ENCODE results near the gene PCNT.

The PCNT gene

DNA sequence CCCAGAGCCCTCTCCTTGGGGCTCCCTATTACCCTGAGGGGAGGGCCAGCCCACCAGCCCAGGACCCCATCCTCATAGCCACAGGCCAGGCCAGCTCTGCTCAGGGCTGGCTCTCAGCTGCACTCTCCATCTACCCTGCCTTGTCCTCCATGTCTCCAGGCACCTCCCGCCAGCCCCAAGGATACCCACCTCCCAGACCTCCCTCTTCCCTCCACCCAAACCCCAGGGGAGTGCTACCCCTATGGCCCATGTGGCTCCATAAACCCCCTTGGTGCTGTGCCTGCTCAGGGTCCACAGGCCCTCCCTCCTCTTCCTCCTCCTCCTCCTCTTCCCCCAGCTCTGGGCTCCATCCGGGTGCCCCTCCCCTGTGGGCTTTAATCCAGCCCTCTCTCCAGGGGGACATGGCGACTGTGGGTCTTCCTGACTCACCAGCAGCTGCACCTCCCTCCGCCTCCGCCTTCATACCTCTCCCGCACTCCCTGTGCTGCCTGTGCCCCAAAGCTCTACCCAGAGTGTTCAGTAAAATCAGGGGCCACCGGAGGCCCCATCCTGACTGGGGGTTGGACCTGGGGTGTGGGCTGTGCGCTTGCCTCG, 28.7 kb upstream of the PCNT start:
- no peak for DNase-seq (ENCODE audit: low spot score)

DNA sequence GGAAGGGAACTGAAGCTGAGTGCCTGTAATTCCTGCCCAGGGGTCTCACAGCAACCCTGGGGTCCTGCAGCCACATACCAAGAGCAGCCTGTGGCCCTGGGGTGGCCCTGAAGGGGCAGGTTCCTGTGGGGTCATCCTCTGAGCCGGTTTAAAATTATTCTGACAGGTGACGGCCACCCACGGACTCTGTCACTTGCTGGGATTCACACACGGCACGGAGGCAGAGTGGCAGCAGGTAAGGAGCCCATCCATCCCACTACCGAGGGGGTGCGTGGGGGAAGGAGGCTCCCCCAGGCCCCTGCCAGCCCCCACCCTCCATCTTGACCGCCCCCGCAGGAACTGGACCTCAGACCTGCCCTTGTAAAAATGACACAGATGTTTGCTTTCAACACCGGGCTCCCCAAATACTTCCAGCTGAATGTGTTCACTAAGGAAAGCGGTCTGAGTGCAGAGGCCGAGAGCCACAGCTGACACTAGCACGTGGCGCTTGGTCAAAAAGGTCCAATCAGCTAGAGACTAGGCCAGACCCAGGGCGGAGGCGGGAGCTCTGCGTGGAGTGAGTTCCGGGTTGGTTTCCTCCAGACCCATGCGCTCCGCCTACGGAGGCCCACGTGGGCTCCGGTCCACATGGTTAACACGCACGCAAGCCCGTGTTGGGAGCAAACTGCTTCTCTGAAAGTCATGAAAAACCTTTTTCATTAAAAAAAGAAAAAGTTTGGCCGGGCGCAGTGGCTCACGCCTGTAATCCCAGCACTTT, 27.8 kb upstream of the PCNT start:
- H3K4me2 ChIP-seq (ENCODE audit: insufficient read depth, low read length, poor library complexity, severe bottlenecking) = no peak overlapping the region
- no peak overlapping the region for H3K4me3 ChIP-seq (ENCODE audit: low read length in 2 of 2)
- H2AFZ ChIP-seq (ENCODE audit: low read length) = no peak overlapping the region
- H4K91ac ChIP-seq (ENCODE audit: low read depth, low read length, poor library complexity) = no peak overlapping the region
- H3K14ac ChIP-seq (ENCODE audit: low read length) = no peak overlapping the region
- H3K9me3 ChIP-seq (replicated peaks in 1 of 2; ENCODE audit: control insufficient read depth in 2 of 2, insufficient read depth in 1 of 2, low read depth in 1 of 2, low read length in 2 of 2) = peaks cover 8 to 15% of the 10 kb centered on the region in 2 donors
- H3K18ac ChIP-seq (ENCODE audit: low read length) = peak overlapping the region; percentile 52
- no peak overlapping the region for H2BK12ac ChIP-seq (ENCODE audit: low read length)
- WGBS, 2 donors (ENCODE audit: extremely low coverage in 2 of 2, insufficient read length in 2 of 2, insufficient replicate concordance in 1 of 2) = no CpG with 5 or more reads among the region's 29 CpGs
- H3K36me3 ChIP-seq (replicated peaks in 1 of 2; ENCODE audit: control insufficient read depth in 2 of 2, insufficient read depth in 2 of 2, low read length in 2 of 2) = peaks cover 21 to 36% of the 10 kb centered on the region in 2 donors
- no peak overlapping the region for H2BK5ac ChIP-seq (ENCODE audit: low read length)
- no peak overlapping the region for H3K23ac ChIP-seq (ENCODE audit: low read depth, low read length, poor library complexity)
- no peak overlapping the region for H3K27ac ChIP-seq (replicated peaks; ENCODE audit: low read length)
- no peak overlapping the region for H2BK120ac ChIP-seq (ENCODE audit: low read depth, low read length)
- H3K9ac ChIP-seq (ENCODE audit: low read depth, low read length, poor library complexity) = no peak overlapping the region
- H3K79me1 ChIP-seq (ENCODE audit: low read depth, low read length) = peaks cover 2% of the 10 kb centered on the region
- no peak overlapping the region for H2BK15ac ChIP-seq (ENCODE audit: low read length)
- H3K4ac ChIP-seq (ENCODE audit: low read length) = no peak overlapping the region
- no peak overlapping the region for H4K8ac ChIP-seq (ENCODE audit: low read depth, low read length)
- H3K27me3 ChIP-seq (ENCODE audit: control insufficient read depth in 3 of 3, insufficient read depth in 3 of 3, low read depth in 1 of 3, low read length in 3 of 3) = no peaks in the 10 kb centered on the region
- DNase-seq (ENCODE audit: low spot score) = no peak
- peaks cover 2 to 6% of the 10 kb centered on the region in 2 donors for H3K4me1 ChIP-seq (ENCODE audit: control insufficient read depth in 2 of 2, insufficient read depth in 1 of 2, low read depth in 1 of 2, low read length in 2 of 2)
- H2AK5ac ChIP-seq (ENCODE audit: low read depth, low read length) = peak overlapping the region; percentile 28

More for the DNA sequence above, 28.7 kb upstream of the PCNT start:
- H2AK5ac ChIP-seq (ENCODE audit: low read depth, low read length) = no peak overlapping the region
- H3K79me1 ChIP-seq (ENCODE audit: low read depth, low read length) = peaks cover 2% of the 10 kb centered on the region
- H3K27me3 ChIP-seq (ENCODE audit: control insufficient read depth in 3 of 3, insufficient read depth in 3 of 3, low read depth in 1 of 3, low read length in 3 of 3) = no peaks in the 10 kb centered on the region
- no peak overlapping the region for H2BK120ac ChIP-seq (ENCODE audit: low read depth, low read length)
- H2BK15ac ChIP-seq (ENCODE audit: low read length) = no peak overlapping the region
- WGBS, 2 donors (ENCODE audit: extremely low coverage in 2 of 2, insufficient read length in 2 of 2, insufficient replicate concordance in 1 of 2) = no CpG with 5 or more reads among the region's 9 CpGs
- no peak overlapping the region for H2BK5ac ChIP-seq (ENCODE audit: low read length)
- no peak overlapping the region for H3K27ac ChIP-seq (replicated peaks; ENCODE audit: low read length)
- H2AFZ ChIP-seq (ENCODE audit: low read length) = no peak overlapping the region
- H3K36me3 ChIP-seq (replicated peaks in 1 of 2; ENCODE audit: control insufficient read depth in 2 of 2, insufficient read depth in 2 of 2, low read length in 2 of 2) = peaks cover 15 to 30% of the 10 kb centered on the region in 2 donors
- H3K9me3 ChIP-seq (replicated peaks in 1 of 2; ENCODE audit: control insufficient read depth in 2 of 2, insufficient read depth in 1 of 2, low read depth in 1 of 2, low read length in 2 of 2) = peaks cover 8 to 15% of the 10 kb centered on the region in 2 donors
- H3K4me3 ChIP-seq (ENCODE audit: low read length in 2 of 2) = no peak overlapping the region
- peaks cover 2 to 6% of the 10 kb centered on the region in 2 donors for H3K4me1 ChIP-seq (ENCODE audit: control insufficient read depth in 2 of 2, insufficient read depth in 1 of 2, low read depth in 1 of 2, low read length in 2 of 2)
- no peak overlapping the region for H3K23ac ChIP-seq (ENCODE audit: low read depth, low read length, poor library complexity)
- no peak overlapping the region for H4K8ac ChIP-seq (ENCODE audit: low read depth, low read length)
- H3K14ac ChIP-seq (ENCODE audit: low read length) = no peak overlapping the region
- no peak overlapping the region for H4K91ac ChIP-seq (ENCODE audit: low read depth, low read length, poor library complexity)
- H3K18ac ChIP-seq (ENCODE audit: low read length) = peak overlapping the region; percentile 80
- peak overlapping the region; percentile 78 for H3K9ac ChIP-seq (ENCODE audit: low read depth, low read length, poor library complexity)
- no peak overlapping the region for H2BK12ac ChIP-seq (ENCODE audit: low read length)
- no peak overlapping the region for H3K4ac ChIP-seq (ENCODE audit: low read length)
- H3K4me2 ChIP-seq (ENCODE audit: insufficient read depth, low read length, poor library complexity, severe bottlenecking) = no peak overlapping the region

DNA sequence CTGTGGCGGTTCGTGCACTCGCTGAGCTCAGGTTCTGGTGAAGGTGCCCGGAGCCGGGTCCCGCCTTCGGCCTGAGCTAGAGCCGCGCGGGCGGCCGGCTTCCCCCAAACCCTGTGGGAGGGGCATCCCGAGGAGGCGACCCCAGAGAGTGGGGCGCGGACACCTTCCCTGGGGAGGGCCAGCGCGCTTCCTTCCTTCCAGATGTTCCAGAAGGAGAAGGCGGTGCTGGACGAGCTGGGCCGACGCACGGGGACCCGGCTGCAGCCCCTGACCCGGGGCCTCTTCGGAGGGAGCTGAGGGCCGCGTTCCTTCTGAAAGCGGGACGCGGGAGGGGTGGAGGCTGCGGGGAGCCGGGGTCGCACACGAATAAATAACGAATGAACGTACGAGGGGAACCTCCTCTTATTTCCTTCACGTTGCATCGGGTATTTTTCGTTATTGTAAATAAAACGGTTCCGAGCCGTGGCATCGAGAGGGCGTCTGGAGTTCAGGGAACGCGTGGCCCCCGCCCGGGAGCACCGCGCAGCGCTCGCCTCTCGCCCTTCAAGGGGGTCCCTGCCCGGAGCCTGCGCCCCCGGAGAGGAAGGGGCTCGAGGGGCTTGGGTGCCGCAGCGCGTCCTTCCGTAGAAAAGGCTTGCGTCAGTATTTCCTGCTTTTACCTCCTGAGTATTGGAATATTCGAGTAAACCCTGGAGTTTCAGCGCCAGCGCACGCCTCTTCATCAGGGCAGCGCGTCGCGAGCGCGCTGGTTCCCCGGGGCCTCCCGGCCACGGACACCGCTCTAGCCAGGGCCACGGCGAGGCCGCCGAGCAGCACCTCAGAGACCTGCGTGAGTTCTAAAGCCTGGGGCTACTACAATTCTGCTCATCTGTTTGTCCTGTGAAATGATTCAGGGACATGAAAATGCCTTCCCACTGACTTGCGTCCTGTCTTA, 26.4 kb upstream of the PCNT start:
- H3K9ac ChIP-seq (ENCODE audit: low read depth, low read length, poor library complexity) = peak overlapping the region; percentile 61
- H2AK5ac ChIP-seq (ENCODE audit: low read depth, low read length) = peak overlapping the region; percentile 88
- H2AFZ ChIP-seq (ENCODE audit: low read length) = no peak overlapping the region
- peak overlapping the region; percentile 51 for H3K4me2 ChIP-seq (ENCODE audit: insufficient read depth, low read length, poor library complexity, severe bottlenecking)
- peak overlapping the region; percentile 81 for H2BK120ac ChIP-seq (ENCODE audit: low read depth, low read length)
- no peak overlapping the region for H3K14ac ChIP-seq (ENCODE audit: low read length)
- H3K9me3 ChIP-seq (replicated peaks in 1 of 2; ENCODE audit: control insufficient read depth in 2 of 2, insufficient read depth in 1 of 2, low read depth in 1 of 2, low read length in 2 of 2) = peaks cover 3 to 6% of the 10 kb centered on the region in 2 donors
- peak overlapping the region; percentile 91 for H3K23ac ChIP-seq (ENCODE audit: low read depth, low read length, poor library complexity)
- H3K36me3 ChIP-seq (replicated peaks in 1 of 2; ENCODE audit: control insufficient read depth in 2 of 2, insufficient read depth in 2 of 2, low read length in 2 of 2) = peaks cover 22 to 38% of the 10 kb centered on the region in 2 donors
- H3K18ac ChIP-seq (ENCODE audit: low read length) = peak overlapping the region; percentile 95
- no peak overlapping the region for H2BK5ac ChIP-seq (ENCODE audit: low read length)
- H3K4ac ChIP-seq (ENCODE audit: low read length) = no peak overlapping the region
- no peak for DNase-seq (ENCODE audit: low spot score)
- H3K79me1 ChIP-seq (ENCODE audit: low read depth, low read length) = peaks cover 2% of the 10 kb centered on the region
- H4K8ac ChIP-seq (ENCODE audit: low read depth, low read length) = no peak overlapping the region
- peak overlapping the region in 1 of 2 donors; percentile 67 for H3K4me3 ChIP-seq (ENCODE audit: low read length in 2 of 2)
- H4K91ac ChIP-seq (ENCODE audit: low read depth, low read length, poor library complexity) = no peak overlapping the region
- no CpG with 5 or more reads among the region's 84 CpGs for WGBS, 2 donors (ENCODE audit: extremely low coverage in 2 of 2, insufficient read length in 2 of 2, insufficient replicate concordance in 1 of 2)
- peak overlapping the region; percentile 41 for H2BK12ac ChIP-seq (ENCODE audit: low read length)
- no peak overlapping the region for H3K27ac ChIP-seq (replicated peaks; ENCODE audit: low read length)
- H3K4me1 ChIP-seq (ENCODE audit: control insufficient read depth in 2 of 2, insufficient read depth in 1 of 2, low read depth in 1 of 2, low read length in 2 of 2) = peaks cover 2 to 6% of the 10 kb centered on the region in 2 donors
- no peak overlapping the region for H2BK15ac ChIP-seq (ENCODE audit: low read length)
- H3K27me3 ChIP-seq (ENCODE audit: control insufficient read depth in 3 of 3, insufficient read depth in 3 of 3, low read depth in 1 of 3, low read length in 3 of 3) = no peaks in the 10 kb centered on the region
